CD4-positive, alpha-beta T cell (primary cell): Measurements from ENCODE around the gene GTF2A1L. TPM values are rescaled to one million over a fixed set of nuclear protein-coding genes. Genes with fewer than 3 reads are reported as not detected.

Experiments
- ATAC-seq: fragments of 200-7000 bp; cut with Tn5 transposase; one replicate; pipeline ENCODE4 v1.10.0; 2022; ENCODE audit warnings: mild to moderate bottlenecking; ENCODE audit not compliant: poor library complexity
- CTCF ChIA-PET: fragments of 350-600 bp; sonication (Branson Sonifier 250); formaldehyde crosslinking; loops from one replicate; lab custom pipeline; 2021; ENCODE audit warnings: antibody characterized with exemption, inconsistent platforms; lab: Charles Lee
- POLR2A ChIA-PET: fragments of 350-600 bp; sonication (Branson Sonifier 250); formaldehyde crosslinking; loops from one replicate; lab custom pipeline; 2021; ENCODE audit warnings: antibody characterized with exemption, inconsistent platforms; lab: Charles Lee
- DNase-seq, 14 experiments: peaks; one replicate each; pipeline ENCODE4 v3.0.0-alpha.2; 2013 to 2020; ENCODE audit warnings: mixed read lengths in 2 of 14
- H3K27ac ChIP-seq, 2 donors: one replicate each; pipeline versions ENCODE4 v1.5.1 to v1.7.0; 2013; ENCODE audit warnings: low read length in 2 of 2, low read depth in 1 of 2, mild to moderate bottlenecking in 1 of 2
- H3K27me3 ChIP-seq, 2 experiments: 1 replicate in 1 of 2; 2 replicates in 1 of 2; pipeline versions ENCODE4 v1.6.1 to v1.7.0; 2013; ENCODE audit warnings: low read length in 2 of 2, control low read depth in 1 of 2, mild to moderate bottlenecking in 1 of 2, moderate library complexity in 1 of 2; ENCODE audit not compliant: insufficient read depth in 2 of 2, control insufficient read depth in 1 of 2
- H3K36me3 ChIP-seq: one replicate; pipeline ENCODE4 v1.6.1; 2013; ENCODE audit warnings: low read length, control low read depth; ENCODE audit not compliant: insufficient read depth
- H3K4me1 ChIP-seq: one replicate; pipeline ENCODE4 v1.6.1; 2013; ENCODE audit warnings: low read length, control low read depth; ENCODE audit not compliant: insufficient read depth
- H3K4me3 ChIP-seq: one replicate; pipeline ENCODE4 v1.5.1; 2013; ENCODE audit warnings: mild to moderate bottlenecking, low read length, moderate library complexity
- H3K9me3 ChIP-seq, 2 experiments: 1 replicate in 1 of 2; 2 replicates in 1 of 2; pipeline versions ENCODE4 v1.6.1 to v1.7.0; 2013; ENCODE audit warnings: low read length in 2 of 2, mild to moderate bottlenecking in 2 of 2, control low read depth in 1 of 2, moderate library complexity in 1 of 2; ENCODE audit not compliant: control insufficient read depth in 1 of 2, insufficient read depth in 1 of 2
- H3K27ac Mint-ChIP-seq: one replicate; pipeline ENCODE4 v1.8.0; 2020; ENCODE audit warnings: mixed read lengths
- H3K27me3 Mint-ChIP-seq: one replicate; pipeline ENCODE4 v1.8.0; 2021; ENCODE audit warnings: mixed read lengths
- H3K36me3 Mint-ChIP-seq: one replicate; pipeline ENCODE4 v1.8.0; 2021; ENCODE audit warnings: low read depth, mixed read lengths
- H3K4me1 Mint-ChIP-seq: one replicate; pipeline ENCODE4 v1.8.0; 2021; ENCODE audit warnings: low read depth, mixed read lengths
- H3K4me3 Mint-ChIP-seq: one replicate; pipeline ENCODE4 v1.8.0; 2020; ENCODE audit warnings: mild to moderate bottlenecking, mixed read lengths
- H3K9me3 Mint-ChIP-seq: one replicate; pipeline ENCODE4 v1.8.0; 2020; ENCODE audit warnings: mixed read lengths
- CTCF ChIP-seq: fragments of 200-600 bp; IDR thresholded peaks from one replicate; pipeline ENCODE4 v1.8.0; 2022; ENCODE audit warnings: antibody characterized with exemption, mild to moderate bottlenecking
- intact Hi-C, 2 experiments: fragments of 100-400 bp; cut with DNase I in 1 of 2; cut with micrococcal nuclease in 1 of 2; formaldehyde crosslinking; loops; one replicate each; pipeline versions ENCODE4 v1.15.1 to v1.9.0; 2023 to 2025; cut with DNase I, micrococcal nuclease
- total RNA-seq, 174 experiments: library from RNA in 2 of 174; stranded (reverse) in 2 of 174; gene quantifications; one replicate each; pipeline ENCODE4 v1.2.3 and lab custom pipeline; 2021 to 2026

Gene GTF2A1L
- total RNA-seq, 2 experiments from 2014 or later = not detected

GRCh38 chr2:48624696-48625095 is 7.0 kb downstream of the GTF2A1L start:
- no peaks in the 10 kb centered on the region for H3K27me3 ChIP-seq
- H3K9me3 ChIP-seq = peaks cover 0 to 4% of the 10 kb centered on the region in 2 experiments
- H3K4me1 ChIP-seq = no peaks in the 10 kb centered on the region
- no peak overlapping the region for H3K27ac ChIP-seq
- CTCF ChIA-PET = no interaction called here
- Mint-ChIP-seq H3K9me3 (no peaks in the 10 kb centered on the region), H3K27me3 (peaks cover 4% of the 10 kb centered on the region), H3K27ac (no peak overlapping the region), H3K4me3 (no peak overlapping the region), H3K36me3 (no peaks in the 10 kb centered on the region), H3K4me1 (no peaks in the 10 kb centered on the region)
- no peaks in the 10 kb centered on the region for H3K36me3 ChIP-seq
- DNase-seq (no peak), ATAC-seq (no peak)
- no peak for TF ChIP-seq CTCF
- H3K4me3 ChIP-seq = no peak overlapping the region
- intact Hi-C loops = no loop called here
- POLR2A ChIA-PET = no interaction called here

GRCh38 chr2:48626047-48626446 is 8.4 kb downstream of the GTF2A1L start:
- Mint-ChIP-seq H3K27me3 (no peaks in the 10 kb centered on the region), H3K4me1 (no peaks in the 10 kb centered on the region), H3K9me3 (no peaks in the 10 kb centered on the region), H3K4me3 (no peak overlapping the region), H3K27ac (no peak overlapping the region), H3K36me3 (no peaks in the 10 kb centered on the region)
- peaks cover 0 to 4% of the 10 kb centered on the region in 2 experiments for H3K9me3 ChIP-seq
- H3K4me3 ChIP-seq = no peak overlapping the region
- H3K27ac ChIP-seq = no peak overlapping the region
- DNase-seq (no peak), ATAC-seq (no peak)
- intact Hi-C loops = no loop called here
- POLR2A ChIA-PET = no interaction called here
- H3K4me1 ChIP-seq = no peaks in the 10 kb centered on the region
- no peaks in the 10 kb centered on the region for H3K27me3 ChIP-seq
- no peak for TF ChIP-seq CTCF
- H3K36me3 ChIP-seq = no peaks in the 10 kb centered on the region
- CTCF ChIA-PET = no interaction called here

- Mint-ChIP-seq H3K4me1 (no peaks in the 10 kb centered on the region), H3K27ac (no peak overlapping the region), H3K9me3 (peaks cover 4% of the 10 kb centered on the region), H3K27me3 (peaks cover 27% of the 10 kb centered on the region), H3K36me3 (no peaks in the 10 kb centered on the region), H3K4me3 (no peak overlapping the region)
- ChIA-PET CTCF (no interaction called here), POLR2A (no interaction called here)
- Histone ChIP-seq H3K4me3 (no peak overlapping the region), H3K27ac (no peak overlapping the region), H3K36me3 (no peaks in the 10 kb centered on the region), H3K4me1 (no peaks in the 10 kb centered on the region), H3K27me3 (no peaks in the 10 kb centered on the region), H3K9me3 (peaks cover 0 to 9% of the 10 kb centered on the region in 2 experiments)
- DNase-seq = no peak
- intact Hi-C loops = no loop called here
- ATAC-seq = no peak
- no peak for TF ChIP-seq CTCF
Measured at GRCh38 chr2:48633143-48633542, 15.5 kb downstream of the GTF2A1L start.
